GM12878 (cell line): ENCODE measurements around the gene ANO8. TPM values are rescaled to one million over a fixed set of nuclear protein-coding genes. Genes with fewer than 3 reads are reported as not detected.

ENCODE experiments used
- ATAC-seq: fragments of 200-7000 bp; cut with Tn5 transposase; 3 replicates; pipeline ENCODE4 v1.9.1; 2020; ENCODE audit warnings: mild to moderate bottlenecking, moderate library complexity
- BruUV-seq: library from RNA; stranded (reverse); fragments of 400-500 nt; replicated peaks from 2 replicates; lab custom pipeline; 2021; lab: Mats Ljungman, UMichigan
- CTCF ChIA-PET: fragments of 300-600 bp; sonication (Branson Sonifier 250); formaldehyde crosslinking; extraction: SDS; loops from one replicate; lab custom pipeline; 2021; ENCODE audit warnings: inconsistent platforms; lab: Yijun Ruan, JAX
- POLR2A ChIA-PET: fragments of 350-600 bp; formaldehyde crosslinking; extraction: SDS; loops from one replicate; lab custom pipeline; 2021; ENCODE audit warnings: inconsistent platforms; lab: Charles Lee
- RAD21 ChIA-PET: fragments of 300-600 bp; sonication (Branson Sonifier 250); formaldehyde crosslinking; loops from one replicate; lab custom pipeline; 2023; ENCODE audit warnings: antibody characterized with exemption; ENCODE audit not compliant: unreplicated experiment; lab: Charles Lee
- SMC1A ChIA-PET: fragments of 300-600 bp; sonication (Branson Sonifier 250); formaldehyde crosslinking; loops from one replicate; lab custom pipeline; 2023; ENCODE audit not compliant: unreplicated experiment, uncharacterized antibody; lab: Charles Lee
- DNase-seq: peaks from one replicate; pipeline ENCODE4 v3.0.0-alpha.2; 2011; ENCODE audit warnings: low read depth, low spot score
- FAIRE-seq: peaks from 3 replicates; lab custom pipeline; 2011; peaks lifted over from hg19 to GRCh38; lab: Jason Lieb, UNC
- H2AFZ ChIP-seq: 2 replicates; pipeline ENCODE4 v1.6.0; 2011; ENCODE audit warnings: low read depth, low read length, control low read depth; ENCODE audit not compliant: control insufficient read depth
- H3K27ac ChIP-seq: 2 replicates; pipeline ENCODE4 v1.5.1; 2011; ENCODE audit warnings: control low read depth; ENCODE audit not compliant: control insufficient read depth, insufficient read depth
- H3K27me3 ChIP-seq, 2 experiments: replicated peaks in 1 of 2; 2 replicates each; pipeline versions ENCODE4 v1.6.0 to v1.6.1; 2011; ENCODE audit warnings: low read length in 1 of 2; ENCODE audit not compliant: control insufficient read depth in 2 of 2, insufficient read depth in 2 of 2
- H3K36me3 ChIP-seq, 2 experiments: 2 replicates each; pipeline ENCODE4 v1.5.1; 2011; ENCODE audit warnings: low read length in 1 of 2; ENCODE audit not compliant: control insufficient read depth in 2 of 2, insufficient read depth in 2 of 2
- H3K4me1 ChIP-seq: 2 replicates; pipeline ENCODE4 v1.6.1; 2011; ENCODE audit warnings: mild to moderate bottlenecking, low read length, moderate library complexity, mixed read lengths; ENCODE audit not compliant: control insufficient read depth, insufficient read depth
- H3K4me2 ChIP-seq: 2 replicates; pipeline ENCODE4 v1.6.0; 2011; ENCODE audit warnings: control low read depth; ENCODE audit not compliant: control insufficient read depth, insufficient read depth
- H3K4me3 ChIP-seq: fragments of 200-600 bp; sonication (generic); 2 replicates; pipeline ENCODE4 v1.5.1; 2016
- H3K79me2 ChIP-seq: 2 replicates; pipeline ENCODE4 v1.6.0; 2011; ENCODE audit warnings: low read length; ENCODE audit not compliant: control insufficient read depth, insufficient read depth
- H3K9ac ChIP-seq: 2 replicates; pipeline ENCODE4 v1.8.0; 2011; ENCODE audit warnings: low read length, control low read depth, mixed read lengths; ENCODE audit not compliant: control insufficient read depth, insufficient read depth
- H3K9me3 ChIP-seq: replicated peaks from 3 replicates; pipeline ENCODE4 v1.5.1; 2011; ENCODE audit warnings: mild to moderate bottlenecking, low read length; ENCODE audit not compliant: control insufficient read depth, insufficient read depth
- H4K20me1 ChIP-seq: 2 replicates; pipeline ENCODE4 v1.6.0; 2011; ENCODE audit not compliant: control insufficient read depth, insufficient read depth
- ATF7 ChIP-seq: fragments of 450-650 bp; IDR thresholded peaks from 2 replicates; pipeline ENCODE4 v1.6.1; 2016; ENCODE audit warnings: low read depth, mild to moderate bottlenecking
- BRCA1 ChIP-seq: IDR thresholded peaks from 2 replicates; pipeline ENCODE4 v1.6.1; 2011; ENCODE audit warnings: low read depth, low read length, improper control_type of control experiment
- CHD2 ChIP-seq: IDR thresholded peaks from 2 replicates; pipeline ENCODE4 v1.6.1; 2011; ENCODE audit warnings: low read depth, low read length, improper control_type of control experiment, borderline replicate concordance
- E2F4 ChIP-seq: IDR thresholded peaks from 2 replicates; pipeline ENCODE4 v1.6.1; 2012; ENCODE audit warnings: low read depth, low read length, improper control_type of control experiment
- MTA2 ChIP-seq: fragments of 450-650 bp; IDR thresholded peaks from 2 replicates; pipeline ENCODE4 v1.6.1; 2016; ENCODE audit warnings: low read depth, mild to moderate bottlenecking, moderate library complexity
- NFYB ChIP-seq: IDR thresholded peaks from 2 replicates; pipeline ENCODE4 v1.6.1; 2011; ENCODE audit warnings: low read depth, mild to moderate bottlenecking, low read length, improper control_type of control experiment, moderate library complexity; ENCODE audit not compliant: insufficient read depth
- PAX8 ChIP-seq: fragments of 450-650 bp; IDR thresholded peaks from 2 replicates; pipeline ENCODE4 v1.6.1; 2017; ENCODE audit warnings: mild to moderate bottlenecking, moderate library complexity
- POLR2AphosphoS5 ChIP-seq: IDR thresholded peaks from 2 replicates; pipeline ENCODE4 v1.6.1; 2011; ENCODE audit warnings: mild to moderate bottlenecking, low read length, inconsistent platforms
- RELA ChIP-seq: fragments of 450-650 bp; IDR thresholded peaks from 2 replicates; pipeline ENCODE4 v1.8.0; 2014; ENCODE audit warnings: borderline replicate concordance; ENCODE audit not compliant: partially characterized antibody
- SMC3 ChIP-seq: IDR thresholded peaks from 2 replicates; pipeline ENCODE4 v1.6.1; 2011; ENCODE audit warnings: low read length, improper control_type of control experiment, borderline replicate concordance
- SPI1 ChIP-seq: IDR thresholded peaks from 2 replicates; pipeline ENCODE4 v1.6.1; 2011; ENCODE audit warnings: low read depth, mild to moderate bottlenecking, low read length, moderate library complexity, borderline replicate concordance; ENCODE audit not compliant: insufficient read depth
- ZNF274 ChIP-seq: IDR thresholded peaks from one replicate; pipeline ENCODE4 v1.8.0; 2011; ENCODE audit not compliant: insufficient read length, insufficient read depth
- ZNF592 ChIP-seq: fragments of 450-650 bp; IDR thresholded peaks from 2 replicates; pipeline ENCODE4 v1.6.1; 2017; ENCODE audit warnings: mild to moderate bottlenecking, moderate library complexity
- ZSCAN29 ChIP-seq: fragments of 450-650 bp; IDR thresholded peaks from 2 replicates; pipeline ENCODE4 v1.6.1; 2017; ENCODE audit warnings: mild to moderate bottlenecking, moderate library complexity
- WGBS: methylation state at CpG from one replicate; pipeline ENCODE4 v1.1.6; 2016; ENCODE audit warnings: low lambda C conversion rate; ENCODE audit not compliant: insufficient replicate concordance, insufficient coverage; ENCODE audit errors: missing lambda C conversion rate; 5-methylcytosine and 5-hydroxymethylcytosine counted together
- in situ Hi-C: fragments of 300-500 bp; cut with MboI; formaldehyde crosslinking; loops from 9 replicates; pipeline ENCODE4 v1.14.3; 2018; ENCODE audit warnings: mixed read lengths
- intact Hi-C: fragments of 100-400 bp; cut with micrococcal nuclease; formaldehyde crosslinking; loops from one replicate; pipeline ENCODE4 v1.14.2; 2022; ENCODE audit not compliant: unreplicated experiment
- polyA plus RNA-seq, 11 experiments: library from polyadenylated mRNA; depleted of rRNA in 4 of 11; unstranded in 6 of 11; stranded (reverse) in 5 of 11; fragments of >200 nt; fragmentation: Nextera tagmentation in 4 of 11; fragmentation: Illumina TruSeq in 1 of 11; extraction: Ambion mirVana in 4 of 11; extraction: Trizol in 1 of 11; gene quantifications; 1 replicate in 1 of 11; 2 replicates in 10 of 11; pipeline versions ENCODE4 v1.2.1 to v1.2.3, GENCODE V29; 2011 to 2016; ENCODE audit warnings: inconsistent platforms in 2 of 11, missing spikeins in 2 of 11, low read depth in 1 of 11
- total RNA-seq, 4 experiments: library from RNA; depleted of rRNA in 3 of 4; stranded (reverse); fragments of >200 nt in 3 of 4; fragmentation: Illumina TruSeq in 1 of 4; extraction: Trizol in 1 of 4; gene quantifications; 2 replicates each; pipeline versions ENCODE4 v1.2.1 to v1.2.3, GENCODE V29; 2013 to 2021

ANO8 gene
- total and polyA plus RNA-seq, 10 of the 15 experiments (the other 5 are each of a cell fraction or from before 2014, with no cell fraction given), result 0.04 to 6.7 (median 1.1) TPM

- TF ChIP-seq NFYB (no peak), MTA2 (peak; percentile 31; the same call in 1 of the 2 replicates), E2F4 (peak; percentile 79), ZNF274 (no peak)
These were observed 53.0 kb downstream of the ANO8 start, which contains the start of gene ANKLE1 (continued) for GRCh38 chr19:17281391-17282304.

GRCh38 chr19:17279436-17279835, 55.2 kb downstream of the ANO8 start:
- ChIA-PET POLR2A (interaction anchor here (3.2 kb wide), 1 partner anchor 12 kb away, joined by 16 read pairs; the partner anchor contains the start of gene BABAM1), SMC1A (interaction anchor here (0.6 to 6.5 kb wide), 3 partner anchors 14 to 209 kb away, joined by 3 to 43 read pairs (median 3); partner anchors contain the start of genes BABAM1 and USHBP1), RAD21 (interaction anchor here (0.6 to 1.1 kb wide), 2 partner anchors 18 to 231 kb away, joined by 3 to 5 read pairs; no protein-coding TSS in a partner anchor), CTCF (interaction anchor here (1.3 to 6.9 kb wide), 3 partner anchors 13 to 564 kb away, joined by 3 to 120 read pairs (median 9); partner anchors contain the start of genes BABAM1 and USHBP1)
- Histone ChIP-seq H3K36me3 (peaks cover 2 to 13% of the 10 kb centered on the region in 2 experiments; a peak in 3 of 4 replicates), H4K20me1 (no peaks in the 10 kb centered on the region), H3K27ac (no peak overlapping the region), H3K9me3 (no peaks in the 10 kb centered on the region), H3K4me1 (peaks cover 9% of the 10 kb centered on the region), H3K4me3 (no peak overlapping the region), H3K4me2 (no peak overlapping the region), H2AFZ (no peak overlapping the region), H3K9ac (no peak overlapping the region), H3K79me2 (no peaks in the 10 kb centered on the region; the same call in 1 of the 2 replicates), H3K27me3 (no peaks in the 10 kb centered on the region)
- intact Hi-C loops (no loop called here), in situ Hi-C loops (no loop called here)
- no TSS peak for BruUV-seq
- ATAC-seq (no peak), DNase-seq (no peak), FAIRE-seq (no peak)
- WGBS, result 88% methylated on average over 3 of the region's 3 CpGs
- no peak for TF ChIP-seq ZNF274
- TF ChIP-seq POLR2AphosphoS5, result no peak
- TF ChIP-seq SMC3, result no peak
- no peak for TF ChIP-seq RELA
- no peak for TF ChIP-seq ZSCAN29
- TF ChIP-seq ZNF592, result no peak
- TF ChIP-seq SPI1, result no peak
- no peak for TF ChIP-seq BRCA1
- no peak for TF ChIP-seq ATF7
- TF ChIP-seq CHD2, result no peak
- no peak for TF ChIP-seq PAX8
